SU-DHL-6 (cell line): Measurements from ENCODE around the gene SLC1A5.

Experiments
- CTCF ChIP-seq: fragments of 200-600 bp; sonication (generic); IDR thresholded peaks from one replicate; pipeline ENCODE4 v1.5.1; 2017; ENCODE audit warnings: antibody characterized with exemption, mild to moderate bottlenecking, low read length, moderate library complexity; ENCODE audit not compliant: insufficient read depth, poor library complexity, severe bottlenecking
- EZH2phosphoT487 ChIP-seq: fragments of 200-600 bp; sonication (generic), shearing (Covaris generic); conservative IDR thresholded peaks from 2 replicates; pipeline ENCODE4 v1.6.1; 2018; ENCODE audit warnings: mild to moderate bottlenecking, antibody characterized with exemption, low read length, moderate library complexity, mixed read lengths

DNA sequence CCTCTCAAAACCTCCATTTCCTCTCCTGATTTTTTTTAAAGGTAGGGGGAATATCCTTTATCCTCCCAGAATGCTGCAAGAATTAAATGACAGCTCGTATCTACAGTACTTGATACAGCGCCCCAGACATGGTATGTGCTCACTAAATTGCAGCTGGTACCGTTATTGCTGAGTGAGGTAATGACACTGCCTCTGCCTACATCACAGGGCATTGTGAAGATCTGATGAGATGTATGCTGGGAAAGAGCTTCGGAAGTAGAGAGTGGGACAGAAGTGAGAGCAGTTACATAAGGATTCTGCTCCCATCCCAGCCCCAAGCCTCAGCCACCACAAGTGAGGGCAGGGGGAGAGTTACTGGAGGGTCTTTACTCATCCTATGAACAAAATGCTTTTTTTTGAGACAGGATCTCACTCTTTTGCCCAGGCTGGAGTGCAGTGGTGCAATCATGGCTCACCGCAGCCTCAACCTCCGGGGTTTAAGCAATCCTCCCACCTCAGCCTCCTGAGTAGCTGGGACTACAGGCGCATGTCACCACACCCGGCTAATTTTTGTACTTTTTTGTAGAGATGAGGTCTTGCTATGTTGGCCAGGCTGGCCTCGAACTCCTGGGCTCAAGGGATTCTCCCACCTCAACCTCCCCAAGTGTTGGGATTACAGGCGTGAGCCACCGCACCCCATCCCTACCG lies 44.2 kb downstream of the SLC1A5 start:
- TF ChIP-seq CTCF (no peak), EZH2phosphoT487 (no peak)
